HG03521 (cell line): Measurements from ENCODE around the gene ARHGAP29.

Experiments
- ATAC-seq: cut with Tn5 transposase; IDR thresholded peaks from one replicate; pipeline ENCODE4 v1.9.1; 2021; ENCODE audit warnings: mild to moderate bottlenecking, moderate library complexity; ENCODE audit not compliant: unreplicated experiment

Gene ARHGAP29

DNA sequence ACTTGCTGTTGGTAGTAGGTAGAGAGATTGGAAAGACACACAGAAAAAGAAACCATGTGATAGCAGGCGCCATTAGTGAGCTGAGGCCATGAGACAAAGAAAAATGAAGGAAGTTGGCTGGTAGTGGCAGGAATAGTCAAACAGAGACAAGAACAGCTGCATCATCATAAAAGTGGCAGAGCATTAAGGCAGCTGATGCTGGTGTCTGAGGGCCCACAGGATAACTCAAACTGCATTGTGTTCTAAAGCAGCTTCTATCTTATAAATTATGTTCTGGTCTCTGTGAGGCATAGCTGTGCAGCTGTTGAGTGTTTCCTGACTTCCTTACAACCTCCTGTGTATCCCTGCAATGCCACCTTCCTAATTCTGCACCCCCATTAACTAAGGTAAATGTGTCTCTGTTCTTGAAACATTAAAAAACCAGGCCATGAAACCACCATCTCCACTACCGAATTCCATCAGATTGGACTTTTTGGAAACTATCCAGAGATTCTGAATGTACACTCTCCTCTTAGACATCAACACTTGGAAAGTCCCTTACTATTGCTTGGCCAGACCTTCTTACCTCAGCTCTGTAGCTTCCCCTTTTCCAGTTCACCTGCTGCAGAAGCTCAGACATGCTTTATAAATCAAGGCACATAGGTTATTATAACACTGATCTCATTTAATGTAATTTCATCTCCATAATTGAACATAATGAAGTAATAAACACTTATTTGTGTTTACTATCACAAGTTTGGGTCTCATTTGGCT, 23.4 kb upstream of the ARHGAP29 start:
- no peak for ATAC-seq

DNA sequence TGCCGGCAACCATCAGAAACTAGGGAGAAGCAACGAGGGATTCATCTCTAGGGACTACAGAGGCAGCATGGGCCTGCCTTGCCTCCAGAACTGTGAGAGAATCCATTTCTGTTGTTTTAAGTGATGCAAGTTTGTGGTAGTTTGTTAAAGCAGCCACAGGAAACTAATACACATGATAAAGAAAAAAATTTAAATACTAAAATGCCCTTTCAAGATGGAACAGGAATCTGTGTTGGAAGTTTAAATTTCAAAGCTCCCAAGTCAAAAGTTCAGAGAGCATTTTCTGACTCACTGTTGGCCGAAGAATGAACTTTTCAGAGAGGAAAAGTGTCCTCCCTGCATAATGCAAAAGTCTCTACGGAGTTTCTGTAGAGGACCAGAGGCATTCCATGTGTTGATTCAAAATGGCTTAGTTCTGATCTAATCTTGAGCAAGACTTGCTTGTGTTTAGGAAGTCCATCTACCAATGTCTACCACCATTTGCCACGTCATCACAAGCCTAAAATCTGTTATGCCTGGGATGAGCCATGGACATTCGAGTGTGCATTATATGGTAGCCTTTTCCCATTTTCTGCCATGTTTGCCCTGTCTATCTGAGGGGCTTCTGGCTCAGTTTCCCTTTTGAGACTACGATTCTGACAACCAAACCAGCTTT, 22.4 kb upstream of the ARHGAP29 start:
- no peak for ATAC-seq

DNA sequence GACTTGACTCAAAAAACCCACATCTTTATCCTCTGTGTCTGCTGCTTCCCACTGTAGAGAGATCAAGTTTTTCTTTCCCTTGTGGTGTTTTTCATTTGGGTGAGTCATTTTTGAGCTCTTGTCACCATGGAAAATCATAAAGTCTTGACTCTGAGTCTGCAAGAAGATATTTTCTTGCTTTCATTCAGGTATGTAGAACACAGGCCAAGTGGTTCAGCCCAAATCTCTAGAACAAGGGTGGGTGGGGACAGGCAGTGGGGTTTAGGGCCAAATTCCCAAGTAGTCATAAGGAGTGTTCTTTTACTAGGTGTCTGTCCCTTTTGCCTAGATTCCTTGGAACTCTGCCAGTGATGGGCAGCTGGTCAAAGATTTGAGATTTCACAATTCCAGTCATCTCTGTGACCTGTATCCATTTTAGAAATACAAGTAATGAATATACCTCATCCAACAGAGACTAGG, 21.5 kb upstream of the ARHGAP29 start:
- no peak for ATAC-seq

DNA sequence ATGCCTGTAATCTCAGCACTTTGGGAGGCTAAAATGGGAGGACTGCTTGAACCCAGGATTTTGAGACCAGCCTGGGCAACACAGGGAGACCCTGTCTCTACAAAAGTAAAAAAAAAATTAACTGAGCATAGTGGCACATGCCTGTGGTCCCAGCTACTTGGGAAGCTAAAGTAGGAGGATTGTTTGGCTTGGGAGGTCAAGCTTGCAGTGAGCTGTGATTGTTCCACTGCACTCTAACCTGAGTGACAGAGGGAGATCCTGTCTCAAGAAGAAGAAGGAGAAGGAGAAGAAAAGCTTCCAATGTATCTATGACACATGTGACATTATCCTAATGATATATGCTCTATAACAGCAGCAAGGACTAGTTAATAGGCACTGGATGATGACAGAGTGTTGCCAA, 20.1 kb upstream of the ARHGAP29 start:
- no peak for ATAC-seq

DNA sequence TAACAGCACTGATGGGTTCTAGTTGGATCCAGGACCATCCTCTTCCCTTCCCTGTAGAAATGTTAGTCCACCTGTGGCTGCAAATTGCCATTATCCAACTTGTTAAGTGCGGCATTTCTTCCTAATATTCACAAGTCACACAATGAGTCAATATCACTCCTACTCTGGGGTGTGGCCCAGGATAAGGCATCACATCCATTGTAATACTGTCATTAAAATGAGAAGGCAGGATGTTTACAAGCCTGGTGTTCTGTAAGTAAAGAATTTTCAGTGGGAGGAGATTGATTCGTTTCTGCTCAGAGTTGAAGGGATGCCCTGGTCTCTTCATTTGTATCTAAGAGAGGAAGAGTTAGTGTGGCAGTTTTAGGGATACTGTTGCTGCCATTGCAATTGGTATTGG, 18.1 kb upstream of the ARHGAP29 start:
- no peak for ATAC-seq

DNA sequence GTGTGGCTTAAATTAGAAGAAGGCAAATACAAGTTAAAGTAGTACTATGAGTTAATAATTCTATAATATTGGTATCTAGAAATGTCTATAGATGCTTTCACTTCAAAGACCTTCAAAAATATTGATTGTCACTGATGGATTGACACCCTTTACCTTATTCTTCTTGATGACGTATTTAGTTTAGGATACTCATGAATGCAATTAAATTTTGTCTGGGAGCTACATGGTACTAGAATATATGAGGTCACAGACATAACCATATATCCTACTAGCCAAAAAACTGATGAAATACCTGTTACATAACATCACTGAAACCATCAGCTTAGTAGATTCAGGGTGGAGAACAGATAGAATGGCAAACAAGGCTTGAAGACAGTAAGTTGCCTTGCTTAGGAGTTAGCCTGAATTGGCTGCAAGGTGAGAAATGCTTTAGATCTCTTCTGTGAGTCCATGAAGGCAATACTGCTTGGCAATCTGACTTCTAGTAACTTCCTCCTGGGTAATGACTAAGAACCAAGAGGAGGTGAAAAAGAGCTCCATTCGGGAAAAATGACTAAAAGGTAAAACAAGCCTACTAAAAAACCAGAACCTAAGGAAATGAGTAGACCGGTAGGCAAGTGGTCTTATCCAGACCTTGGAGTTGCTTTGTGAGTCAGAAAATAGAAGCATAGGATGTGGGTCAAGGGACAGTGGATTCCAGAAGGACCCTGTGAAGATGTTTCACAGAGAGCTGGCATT, 16.9 kb upstream of the ARHGAP29 start:
- ATAC-seq = no peak

DNA sequence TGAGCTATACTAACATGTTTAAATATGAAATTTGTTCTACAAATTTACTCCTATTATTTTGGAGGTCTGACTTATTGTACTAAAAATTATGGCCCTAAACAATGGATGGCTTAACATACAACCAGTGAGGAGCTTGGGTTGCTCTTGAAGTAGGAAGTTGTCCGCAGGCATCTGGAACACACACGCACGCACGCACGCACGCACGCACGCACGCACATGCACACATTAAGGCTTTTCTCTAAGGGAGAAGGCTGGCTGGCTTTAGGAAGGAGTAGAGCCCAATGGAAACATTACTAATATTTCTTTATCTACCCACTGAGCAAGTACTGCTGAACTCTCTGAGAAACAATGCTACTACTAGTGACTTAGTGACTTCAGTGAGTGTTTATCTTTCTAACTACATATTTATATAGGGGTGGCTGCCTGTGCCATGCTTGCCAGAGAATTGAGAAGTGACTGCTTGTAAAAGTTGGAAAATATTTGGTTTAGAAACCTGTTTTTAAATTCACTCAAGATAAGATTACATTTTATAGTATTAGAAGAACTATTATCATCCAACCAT, 16.2 kb upstream of the ARHGAP29 start:
- ATAC-seq = no peak

DNA sequence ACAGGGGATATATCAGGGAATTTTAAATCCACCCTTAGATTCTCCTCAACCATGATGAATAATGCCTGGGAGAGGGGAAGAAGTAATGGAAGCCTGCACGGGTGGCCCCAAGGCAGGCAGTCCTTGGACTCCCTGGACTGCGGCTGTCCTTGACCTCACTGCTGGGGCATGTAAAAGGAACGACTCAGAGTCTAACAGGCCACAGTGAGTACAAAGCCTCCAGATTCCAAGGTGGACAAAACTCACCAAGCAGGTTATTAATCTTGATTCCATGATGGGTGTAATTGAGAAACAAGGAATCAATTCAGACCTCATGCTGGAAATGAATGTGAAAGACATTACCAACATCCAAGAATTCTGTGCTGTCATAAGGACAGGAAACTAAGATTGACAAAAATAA, 13.0 kb upstream of the ARHGAP29 start:
- ATAC-seq = no peak

DNA sequence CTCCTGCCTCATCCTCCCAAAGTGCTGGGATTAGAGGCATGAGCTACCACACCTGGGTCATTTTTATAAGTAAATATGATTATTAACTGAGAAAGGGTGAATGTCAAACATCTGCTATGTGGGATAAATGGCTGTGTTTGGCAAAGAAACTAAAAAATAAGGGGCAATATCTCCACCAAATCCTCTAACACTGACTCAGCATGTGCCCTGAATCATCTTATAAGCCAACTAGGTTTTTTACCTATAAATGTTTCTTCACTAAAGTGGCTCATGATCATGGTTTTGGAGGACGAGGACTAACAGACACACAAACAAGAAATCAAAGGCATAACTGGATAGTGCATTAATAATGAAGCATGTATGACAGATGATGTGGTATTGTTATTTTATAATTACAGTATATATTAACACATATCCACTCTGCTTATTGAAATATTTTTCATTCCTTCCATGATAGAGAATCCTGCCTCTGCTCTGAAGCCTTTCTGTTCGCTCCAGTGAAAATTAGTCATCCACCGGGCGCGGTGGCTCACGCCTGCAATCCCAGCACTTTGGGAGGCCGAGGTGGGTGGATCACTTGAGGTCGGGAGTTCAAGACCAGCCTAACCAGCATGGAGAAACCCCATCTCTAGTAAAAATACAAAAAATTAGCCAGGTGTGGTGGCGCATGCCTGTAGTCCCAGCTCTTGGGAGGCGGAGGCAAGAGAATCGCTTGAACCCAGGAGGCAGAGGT, 11.7 kb upstream of the ARHGAP29 start:
- ATAC-seq = no peak

DNA sequence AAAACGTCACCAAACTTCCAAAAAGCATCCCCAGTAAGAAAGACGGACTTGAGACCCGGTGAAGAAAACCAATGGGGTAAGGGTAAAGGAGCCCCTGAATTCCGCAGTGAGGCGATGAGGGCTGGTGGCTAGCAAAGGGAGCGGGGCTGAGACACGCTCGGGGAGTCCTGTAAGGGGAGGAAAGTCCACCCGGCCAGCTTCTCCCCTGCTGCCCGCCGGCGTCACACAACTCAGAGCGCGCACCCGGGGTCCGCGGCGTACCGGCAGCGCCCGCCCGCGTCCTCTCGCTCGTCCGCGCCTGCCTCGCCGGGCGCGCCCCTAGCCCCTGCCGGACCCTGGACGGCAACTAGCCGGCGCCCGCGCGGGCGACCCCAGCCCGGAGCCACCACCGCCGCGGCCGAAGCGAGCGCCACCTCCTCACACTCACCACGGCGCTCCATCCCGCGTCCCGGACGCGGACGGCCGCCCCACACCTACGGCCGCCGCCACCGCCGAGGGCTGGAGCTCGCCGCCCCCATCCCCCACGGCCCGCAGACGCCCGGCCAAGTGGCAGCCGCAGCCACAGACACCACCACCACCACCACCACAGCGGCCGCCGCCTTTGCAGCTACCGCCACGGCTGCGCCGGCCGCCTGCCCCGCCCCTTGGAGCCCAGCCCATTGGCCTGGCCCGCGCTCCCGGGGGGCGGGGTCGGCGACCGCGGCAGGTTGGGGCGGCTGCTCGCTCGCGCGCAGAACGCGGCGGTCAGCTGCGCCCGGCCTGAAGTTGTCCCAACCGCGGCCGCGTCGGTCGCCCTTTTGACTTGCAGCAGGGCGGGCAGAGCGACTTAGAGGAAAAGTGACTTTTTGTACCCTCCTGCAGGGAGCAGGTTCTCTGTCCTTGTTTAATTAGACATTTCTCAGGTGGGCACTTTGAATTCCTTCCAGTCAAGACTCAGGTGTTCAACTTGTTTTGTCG, 10.0 kb upstream of the ARHGAP29 start:
- peak; percentile 72 for ATAC-seq

DNA sequence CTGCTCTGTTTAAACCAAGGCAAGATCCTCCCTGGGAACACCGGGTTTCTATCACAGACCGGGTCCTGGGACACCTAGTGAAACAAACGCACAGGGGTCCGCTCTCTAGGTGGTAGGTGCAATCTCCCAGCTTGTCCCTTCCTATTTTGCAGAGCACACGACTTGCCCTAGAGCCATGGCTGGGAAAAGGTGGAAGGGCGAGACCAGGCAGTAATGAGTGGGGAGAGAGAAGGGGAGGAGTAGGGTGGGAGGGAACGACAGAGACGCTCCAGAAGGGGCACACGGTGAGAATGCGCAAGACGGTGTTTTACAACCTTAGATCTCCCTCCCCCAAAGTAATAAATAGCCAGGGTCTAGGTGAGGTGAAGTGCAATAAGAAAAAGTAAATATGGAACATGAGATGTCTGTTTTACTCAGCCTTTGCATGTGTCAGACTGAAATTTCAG, 9.3 kb upstream of the ARHGAP29 start:
- ATAC-seq = no peak

DNA sequence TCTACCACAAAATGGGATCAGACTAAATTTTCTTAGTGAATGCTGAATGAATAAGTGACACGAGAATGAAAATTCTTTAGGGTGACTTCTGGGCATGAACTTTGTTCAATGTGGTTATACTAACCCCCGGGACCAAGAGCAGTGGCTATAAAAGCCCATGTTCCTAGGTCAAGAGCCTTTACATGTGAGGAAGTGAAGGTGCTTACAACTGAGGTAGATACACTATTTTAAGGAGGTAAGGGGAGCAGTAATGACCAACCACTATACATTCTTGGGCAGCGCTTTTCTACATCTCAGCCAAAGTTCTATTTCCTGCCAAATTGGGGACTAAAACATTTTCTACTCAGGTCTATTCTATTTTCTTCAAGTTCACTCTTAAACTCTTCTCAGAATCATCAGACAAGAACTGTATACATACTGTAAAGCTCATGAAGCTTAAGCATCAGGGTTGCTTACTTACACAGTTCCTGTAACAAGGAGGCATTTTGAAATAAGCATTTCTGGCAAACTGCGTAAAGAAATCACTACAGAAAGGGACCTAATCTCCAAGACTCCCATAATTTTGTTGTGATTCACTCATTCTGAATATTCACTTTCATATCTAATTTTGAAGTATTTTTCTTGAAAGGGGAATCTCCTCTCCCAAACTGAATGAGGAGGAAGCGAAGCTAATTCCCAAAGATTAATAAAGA, 8.5 kb upstream of the ARHGAP29 start:
- ATAC-seq = no peak

DNA sequence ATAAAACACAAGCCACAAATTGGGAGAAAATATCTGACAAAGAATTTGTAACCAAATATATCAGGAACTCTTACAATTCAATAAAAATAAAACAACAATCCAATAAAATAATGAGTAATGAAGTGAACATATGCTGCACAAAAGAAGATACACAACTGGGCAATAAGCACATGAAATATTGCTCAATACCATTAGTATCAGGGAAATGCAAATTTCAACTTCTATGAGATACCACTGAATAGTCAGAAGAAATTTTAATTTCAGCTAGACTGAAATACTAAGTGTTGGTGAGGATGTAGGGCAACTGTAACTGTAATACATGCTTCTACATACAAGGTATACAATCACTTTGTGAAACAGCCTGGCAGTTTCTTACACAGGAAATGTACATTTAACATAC, 7.4 kb upstream of the ARHGAP29 start:
- ATAC-seq = no peak

DNA sequence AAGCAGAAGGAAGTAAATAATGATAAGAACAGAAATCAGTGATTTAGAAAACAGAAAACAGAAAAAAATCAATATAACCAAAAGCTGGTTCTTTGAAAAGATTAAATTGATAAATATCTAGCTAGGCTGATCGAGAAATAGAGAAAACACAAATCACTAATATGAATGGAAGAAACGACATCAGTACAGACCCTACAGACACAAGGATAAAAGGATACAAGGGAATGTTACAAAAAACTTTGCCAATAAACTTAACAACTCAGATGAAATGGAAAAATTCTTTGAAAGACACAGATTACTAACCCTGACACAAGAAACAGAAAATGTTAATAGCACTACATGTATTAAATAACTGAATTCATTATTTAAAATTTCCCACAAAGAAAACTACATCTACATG, 6.3 kb upstream of the ARHGAP29 start:
- no peak for ATAC-seq

DNA sequence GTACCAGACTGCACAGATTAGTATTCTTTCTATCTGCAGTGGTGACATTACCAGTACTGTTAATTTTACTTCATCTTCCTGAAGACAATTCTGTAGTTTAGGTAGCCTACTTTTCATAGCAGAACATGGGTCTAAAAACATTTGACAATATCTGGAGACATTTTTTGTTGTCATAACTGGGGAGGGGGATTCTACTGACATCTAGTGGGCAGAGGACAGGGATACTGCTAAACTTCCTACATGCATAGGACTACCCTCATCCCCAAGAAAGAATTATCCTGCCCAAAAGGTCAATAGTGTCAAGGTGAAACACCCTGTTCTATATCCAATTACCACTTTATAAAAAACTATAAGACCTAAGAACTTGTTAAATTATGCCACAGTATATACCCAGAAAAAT, 3.4 kb upstream of the ARHGAP29 start:
- no peak for ATAC-seq

DNA sequence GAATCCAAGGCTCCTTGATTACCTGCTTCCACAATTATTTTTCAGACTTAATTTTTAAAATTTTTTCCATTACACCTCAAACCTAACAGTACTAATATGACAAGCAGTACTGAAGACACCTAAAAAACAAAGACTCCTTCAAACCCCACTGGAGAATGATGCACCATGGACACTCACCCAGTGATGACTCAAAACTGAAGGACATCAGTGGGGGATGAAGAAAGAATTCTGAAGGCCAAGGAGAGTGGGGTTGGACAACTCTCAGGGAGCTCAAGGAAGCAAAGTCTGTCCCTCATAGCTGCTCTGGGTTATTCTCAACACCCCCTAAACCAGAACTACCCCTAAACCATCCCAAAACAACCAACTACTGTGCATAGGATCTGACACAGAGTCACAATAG, 2.4 kb upstream of the ARHGAP29 start:
- no peak for ATAC-seq

DNA sequence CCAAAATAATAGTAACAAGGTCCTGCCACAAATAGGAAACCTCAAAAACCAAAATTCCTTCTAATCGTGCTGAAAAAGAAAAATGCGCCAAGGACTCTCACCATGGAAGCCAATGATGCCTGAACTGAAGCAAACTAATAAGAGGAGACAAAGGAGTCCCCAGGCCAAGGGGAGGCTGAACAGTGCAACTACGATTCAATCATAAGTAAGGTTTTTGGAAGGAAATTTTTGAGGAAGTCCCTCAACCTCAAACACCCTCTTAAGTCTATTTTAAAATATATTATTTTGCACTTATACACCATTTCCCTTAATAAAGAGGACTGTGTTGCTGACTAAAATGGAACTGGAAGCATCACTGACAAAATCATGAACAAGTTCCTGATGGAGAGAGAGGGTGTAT, 1.7 kb upstream of the ARHGAP29 start:
- ATAC-seq = no peak

DNA sequence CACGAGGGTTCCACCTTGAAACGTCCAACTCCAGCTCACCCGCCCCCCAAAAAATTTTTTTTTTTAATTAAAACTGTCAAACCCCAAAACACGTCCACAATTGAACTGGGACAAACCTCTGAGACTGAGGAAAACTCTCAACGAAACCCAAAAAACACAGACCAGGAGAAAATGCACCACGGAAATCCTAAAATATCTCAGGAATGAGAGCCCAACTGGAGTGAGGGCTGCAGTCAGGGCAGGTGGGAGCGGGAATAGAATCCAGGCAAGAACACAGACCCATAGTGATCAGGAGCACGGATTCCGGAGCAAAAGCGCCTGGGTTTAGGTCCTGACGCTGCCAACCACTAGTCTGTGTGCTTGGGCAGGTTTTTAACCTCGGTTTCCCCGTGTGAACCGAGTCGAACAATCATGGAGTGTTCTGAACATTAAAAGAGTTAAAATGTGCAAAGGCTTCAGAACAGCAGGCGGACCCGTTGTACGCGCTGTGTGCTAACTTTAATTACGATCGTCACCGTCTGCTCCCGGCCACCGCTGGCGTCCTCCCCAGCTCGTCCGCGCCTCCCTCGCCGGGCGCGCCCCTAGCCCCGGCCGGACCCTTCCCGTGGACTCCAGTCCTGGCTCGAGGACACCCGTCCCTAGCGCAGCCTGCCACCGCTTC, 624 bp downstream of the ARHGAP29 start:
- ATAC-seq = peak; percentile 21
